Sigmoid colon (tissue), 7 donors: ENCODE results near the gene S100A2. TPM values are rescaled to one million over a fixed set of nuclear protein-coding genes. Genes with fewer than 3 reads are reported as not detected.

Experiments used
- DNase-seq: peaks from one replicate; pipeline ENCODE4 v3.0.0-alpha.2; 2019
- H3K27ac ChIP-seq, 4 donors: fragments of 200-600 bp; sonication (generic); one replicate each; pipeline ENCODE4 v1.5.1; 2016 to 2019; ENCODE audit warnings: mild to moderate bottlenecking in 1 of 4
- H3K27me3 ChIP-seq, 3 donors: fragments of 200-600 bp; sonication (generic); one replicate each; pipeline ENCODE4 v1.5.1; 2019; ENCODE audit warnings: mild to moderate bottlenecking in 1 of 3
- H3K36me3 ChIP-seq, 4 donors: fragments of 200-600 bp; sonication (generic); one replicate each; pipeline ENCODE4 v1.5.1; 2016 to 2019
- H3K4me1 ChIP-seq, 4 donors: fragments of 200-600 bp; sonication (generic); one replicate each; pipeline ENCODE4 v1.5.1; 2017 to 2019
- H3K4me3 ChIP-seq, 4 donors: fragments of 200-600 bp; sonication (generic); one replicate each; pipeline ENCODE4 v1.5.1; 2017 to 2019; ENCODE audit warnings: mild to moderate bottlenecking in 2 of 4, moderate library complexity in 1 of 4
- H3K9me3 ChIP-seq, 4 donors: fragments of 200-600 bp in 3 of 4; sonication (generic) in 3 of 4; one replicate each; pipeline versions ENCODE4 v1.5.1 to v1.6.1; 2013 to 2019
- CTCF ChIP-seq, 4 experiments: fragments of 450-650 bp in 3 of 4; fragments of 200-600 bp in 1 of 4; IDR thresholded peaks; one replicate each; pipeline ENCODE4 v1.5.1; 2016 to 2019; ENCODE audit warnings: antibody characterized with exemption in 4 of 4, mild to moderate bottlenecking in 3 of 4, moderate library complexity in 2 of 4
- EP300 ChIP-seq, 4 donors: sonication (generic); formaldehyde crosslinking; IDR thresholded peaks; one replicate each; pipeline ENCODE4 v1.6.1; 2017; ENCODE audit warnings: antibody characterized with exemption in 4 of 4
- POLR2A ChIP-seq, 2 donors: fragments of 450-650 bp; IDR thresholded peaks; one replicate each; pipeline ENCODE4 v1.6.1; 2016; ENCODE audit warnings: antibody characterized with exemption in 2 of 2, mild to moderate bottlenecking in 2 of 2, moderate library complexity in 2 of 2
- POLR2AphosphoS5 ChIP-seq, 4 donors: sonication (generic); formaldehyde crosslinking; IDR thresholded peaks; one replicate each; pipeline ENCODE4 v1.6.1; 2017; ENCODE audit warnings: antibody characterized with exemption in 4 of 4
- WGBS, 2 donors: extraction: QIAGEN DNeasy Blood & Tissue Kit; methylation state at CpG; one replicate each; pipeline ENCODE4 v1.1.7; 2013; 5-methylcytosine and 5-hydroxymethylcytosine counted together
- intact Hi-C: fragments of 100-400 bp; cut with DNase I; formaldehyde crosslinking; loops from one replicate; pipeline ENCODE4 v1.15.1; 2023
- polyA plus RNA-seq, 3 donors: library from polyadenylated mRNA; stranded (reverse); fragments of 200-250 nt; gene quantifications; one replicate each; pipeline ENCODE4 v1.2.3, GENCODE V29; 2013
- total RNA-seq, 4 donors: library from RNA; depleted of rRNA; stranded (reverse); fragments of >200 nt; gene quantifications; one replicate each; pipeline ENCODE4 v1.1.0, GENCODE V29; 2016
- donor health status: healthy with polysubstance abuse.
- donor health status: Bipolar disorder and iron deficiency.
- donor health status: healthy.

S100A2 gene
- total and polyA plus RNA-seq, 7 donors: 0.68 to 16.2 (median 1.8) TPM; not detected in 2

- Histone ChIP-seq H3K4me3 (no peak overlapping the region), H3K27ac (peak overlapping the region in 1 of 4 donors; percentile 46), H3K36me3 (no peaks in the 10 kb centered on the region), H3K27me3 (no peaks in the 10 kb centered on the region), H3K9me3 (no peaks in the 10 kb centered on the region), H3K4me1 (peaks cover 0 to 8% (median 4%) of the 10 kb centered on the region in 4 donors)
- DNase-seq: no peak
- 66 to 97% methylated on average over 2 of the region's 2 CpGs for whole genome bisulfite sequencing, 2 donors
- no peak for TF ChIP-seq POLR2AphosphoS5 (IDR thresholded peaks at IDR 0.05)
- no peak for TF ChIP-seq EP300 (IDR thresholded peaks at IDR 0.05)
- TF ChIP-seq CTCF (IDR thresholded peaks at IDR 0.05): no peak
- intact Hi-C loops: no loop called here
Measured at GRCh38 chr1:153560241-153560640, 5.4 kb downstream of the S100A2 start.

GRCh38 chr1:153557877-153558276 is 7.8 kb downstream of the S100A2 start:
- no peak overlapping the region for H3K4me3 ChIP-seq
- no peak for DNase-seq
- TF ChIP-seq POLR2AphosphoS5 (IDR thresholded peaks at IDR 0.05) (no peak), CTCF (IDR thresholded peaks at IDR 0.05) (no peak), POLR2A (IDR thresholded peaks at IDR 0.05) (no peak), EP300 (IDR thresholded peaks at IDR 0.05) (no peak)
- intact Hi-C loops: no loop called here
- H3K36me3 ChIP-seq: no peaks in the 10 kb centered on the region
- H3K27me3 ChIP-seq: no peaks in the 10 kb centered on the region
- H3K27ac ChIP-seq: no peak overlapping the region
- 90 to 96% methylated on average over 3 of the region's 3 CpGs for WGBS, 2 donors
- peaks cover 0 to 23% (median 16%) of the 10 kb centered on the region in 4 donors for H3K4me1 ChIP-seq
- H3K9me3 ChIP-seq: no peaks in the 10 kb centered on the region

- TF ChIP-seq CTCF (IDR thresholded peaks at IDR 0.05) (no peak), POLR2AphosphoS5 (IDR thresholded peaks at IDR 0.05) (no peak), POLR2A (IDR thresholded peaks at IDR 0.05) (no peak), EP300 (IDR thresholded peaks at IDR 0.05) (no peak)
- Histone ChIP-seq H3K27ac (no peak overlapping the region), H3K27me3 (no peaks in the 10 kb centered on the region), H3K4me1 (peaks cover 0 to 23% (median 15%) of the 10 kb centered on the region in 4 donors), H3K36me3 (no peaks in the 10 kb centered on the region), H3K4me3 (no peak overlapping the region), H3K9me3 (no peaks in the 10 kb centered on the region)
- DNase-seq: no peak
- WGBS, 2 donors: 92 to 93% methylated on average over 1 of the region's 1 CpG
- intact Hi-C loops: no loop called here
Measured at GRCh38 chr1:153556348-153556747, 9.3 kb downstream of the S100A2 start.

- Histone ChIP-seq H3K9me3 (no peaks in the 10 kb centered on the region), H3K4me1 (peaks cover 0 to 30% (median 25%) of the 10 kb centered on the region in 4 donors), H3K27ac (peak overlapping the region; percentile 36 to 70 (median 67)), H3K36me3 (no peaks in the 10 kb centered on the region), H3K27me3 (no peaks in the 10 kb centered on the region), H3K4me3 (no peak overlapping the region)
- TF ChIP-seq CTCF (IDR thresholded peaks at IDR 0.05) (no peak), EP300 (IDR thresholded peaks at IDR 0.05) (no peak), POLR2A (IDR thresholded peaks at IDR 0.05) (no peak), POLR2AphosphoS5 (IDR thresholded peaks at IDR 0.05) (no peak)
- DNase-seq: peak; percentile 40
- intact Hi-C loops: no loop called here
- 75 to 95% methylated on average over 2 of the region's 2 CpGs for WGBS, 2 donors
Measured at GRCh38 chr1:153553830-153554541, 11.7 kb downstream of the S100A2 start.
